ENCODE data around the gene DAB2IP.

DAB2IP gene

DNA sequence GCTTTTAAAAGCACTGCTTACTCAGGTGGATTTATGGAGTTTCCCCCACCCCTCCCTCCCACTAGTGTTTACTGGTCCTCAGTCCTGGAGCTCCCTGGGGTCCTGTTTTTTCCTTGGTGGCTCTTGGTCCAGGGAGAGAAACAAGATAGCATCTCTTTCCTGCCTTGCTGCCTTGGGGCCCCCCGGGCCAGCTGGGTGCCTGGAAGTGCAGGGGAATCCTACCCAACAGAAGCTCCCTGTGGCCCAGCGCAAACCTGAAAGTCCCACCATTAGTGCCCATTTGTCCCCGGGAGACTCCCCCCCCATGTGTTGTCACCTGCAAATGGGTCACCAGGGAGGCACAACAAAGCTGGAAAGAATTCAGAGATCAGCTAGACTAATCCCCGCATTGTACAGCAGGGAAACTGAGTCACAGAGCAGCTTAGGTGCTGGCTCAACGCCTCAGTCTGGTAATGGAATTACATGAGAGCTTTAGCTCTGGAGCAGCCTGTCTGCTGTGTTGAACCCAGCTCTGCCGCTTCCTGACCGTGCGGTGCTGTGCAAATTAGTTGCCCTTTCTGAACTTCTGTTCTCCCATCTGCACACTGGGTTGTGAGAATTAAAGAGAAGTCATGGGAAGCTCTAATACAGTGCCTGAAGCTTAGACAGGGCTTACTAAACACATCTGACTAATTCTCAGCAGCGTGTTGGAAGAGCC lies 38.2 kb downstream of the DAB2IP start:
- no peak for DNase-seq (ENCODE audit: low read depth)
- no peak overlapping the region for H3K4me3 ChIP-seq (ENCODE audit: low read length)

DNA sequence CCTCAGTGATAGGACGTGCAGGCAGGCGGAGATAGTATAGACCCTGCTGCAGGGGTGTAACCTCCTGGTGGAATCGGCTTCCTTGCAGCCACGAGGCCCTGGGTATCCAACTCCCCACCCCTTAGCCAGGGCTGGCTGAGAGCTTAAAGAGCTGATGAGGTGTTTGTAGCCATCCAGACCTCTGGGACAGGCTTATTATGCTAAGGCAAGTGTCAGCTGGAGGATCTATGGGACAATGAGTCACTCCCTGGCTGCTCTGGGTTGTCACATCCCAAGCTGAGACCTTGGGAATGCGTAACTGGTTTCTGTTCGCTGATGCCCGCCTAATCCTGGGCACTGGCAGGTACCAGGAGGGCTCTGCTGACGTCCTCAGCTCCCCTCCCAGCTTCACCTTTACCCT lies 38.9 kb downstream of the DAB2IP start:
- TF ChIP-seq, protein P1, sequence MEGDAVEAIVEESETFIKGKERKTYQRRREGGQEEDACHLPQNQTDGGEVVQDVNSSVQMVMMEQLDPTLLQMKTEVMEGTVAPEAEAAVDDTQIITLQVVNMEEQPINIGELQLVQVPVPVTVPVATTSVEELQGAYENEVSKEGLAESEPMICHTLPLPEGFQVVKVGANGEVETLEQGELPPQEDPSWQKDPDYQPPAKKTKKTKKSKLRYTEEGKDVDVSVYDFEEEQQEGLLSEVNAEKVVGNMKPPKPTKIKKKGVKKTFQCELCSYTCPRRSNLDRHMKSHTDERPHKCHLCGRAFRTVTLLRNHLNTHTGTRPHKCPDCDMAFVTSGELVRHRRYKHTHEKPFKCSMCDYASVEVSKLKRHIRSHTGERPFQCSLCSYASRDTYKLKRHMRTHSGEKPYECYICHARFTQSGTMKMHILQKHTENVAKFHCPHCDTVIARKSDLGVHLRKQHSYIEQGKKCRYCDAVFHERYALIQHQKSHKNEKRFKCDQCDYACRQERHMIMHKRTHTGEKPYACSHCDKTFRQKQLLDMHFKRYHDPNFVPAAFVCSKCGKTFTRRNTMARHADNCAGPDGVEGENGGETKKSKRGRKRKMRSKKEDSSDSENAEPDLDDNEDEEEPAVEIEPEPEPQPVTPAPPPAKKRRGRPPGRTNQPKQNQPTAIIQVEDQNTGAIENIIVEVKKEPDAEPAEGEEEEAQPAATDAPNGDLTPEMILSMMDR (conservative IDR thresholded peaks at IDR 0.05; ENCODE audit: low read length), result no peak
- no peak overlapping the region for H3K4me3 ChIP-seq (ENCODE audit: low read length)
- DNase-seq (ENCODE audit: low read depth), result peak; percentile 10

More for the DNA sequence above, 38.2 kb downstream of the DAB2IP start:
- TF ChIP-seq, protein P1 (conservative IDR thresholded peaks at IDR 0.05; ENCODE audit: low read length), result no peak

DNA sequence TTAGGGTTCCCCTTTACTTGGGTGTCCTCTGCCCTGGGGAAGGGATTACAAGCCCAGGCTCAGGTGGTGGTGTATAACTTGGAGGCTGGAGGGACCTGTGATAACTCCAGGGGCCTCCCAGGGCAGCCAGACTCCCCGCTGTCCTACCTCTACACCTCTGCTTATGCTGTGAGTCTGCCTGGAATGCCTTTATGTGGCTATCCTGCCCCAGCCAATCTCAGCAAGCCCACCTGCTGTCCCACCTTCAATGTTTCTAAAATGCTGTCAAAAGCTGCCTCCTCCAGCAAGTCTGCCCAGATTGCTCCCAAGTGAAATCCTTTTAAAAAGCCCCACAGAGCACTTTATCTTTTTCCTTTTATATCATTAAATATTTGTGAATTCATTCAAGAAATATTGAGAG lies 39.3 kb downstream of the DAB2IP start:
- no peak for DNase-seq (ENCODE audit: low read depth)
- H3K4me3 ChIP-seq (ENCODE audit: low read length), result no peak overlapping the region
- TF ChIP-seq, protein P1 (conservative IDR thresholded peaks at IDR 0.05; ENCODE audit: low read length), result no peak

DNA sequence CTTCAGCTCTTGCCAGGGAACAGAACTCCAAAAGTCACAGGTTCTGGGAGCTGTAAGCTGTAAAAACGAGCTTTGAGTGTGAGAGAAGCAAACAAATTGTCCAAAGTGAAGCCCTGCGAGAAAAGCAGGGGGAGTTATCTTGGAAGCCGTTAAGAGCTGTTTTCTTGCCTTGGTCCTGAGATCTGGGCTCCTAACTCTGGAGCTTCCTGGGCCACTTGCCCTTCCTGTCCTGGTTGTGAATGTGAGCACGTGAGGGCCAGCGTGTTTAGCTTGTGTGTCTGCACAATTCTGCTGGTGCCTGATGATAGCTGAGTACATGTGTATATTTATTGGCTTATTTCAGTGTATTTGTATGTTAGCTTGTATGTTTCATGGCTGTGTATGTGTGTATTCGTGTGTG lies 40.5 kb downstream of the DAB2IP start:
- DNase-seq (ENCODE audit: low read depth), result peak; percentile 16
- H3K4me3 ChIP-seq (ENCODE audit: low read length), result no peak overlapping the region
- TF ChIP-seq, protein P1 (conservative IDR thresholded peaks at IDR 0.05; ENCODE audit: low read length), result no peak

DNA sequence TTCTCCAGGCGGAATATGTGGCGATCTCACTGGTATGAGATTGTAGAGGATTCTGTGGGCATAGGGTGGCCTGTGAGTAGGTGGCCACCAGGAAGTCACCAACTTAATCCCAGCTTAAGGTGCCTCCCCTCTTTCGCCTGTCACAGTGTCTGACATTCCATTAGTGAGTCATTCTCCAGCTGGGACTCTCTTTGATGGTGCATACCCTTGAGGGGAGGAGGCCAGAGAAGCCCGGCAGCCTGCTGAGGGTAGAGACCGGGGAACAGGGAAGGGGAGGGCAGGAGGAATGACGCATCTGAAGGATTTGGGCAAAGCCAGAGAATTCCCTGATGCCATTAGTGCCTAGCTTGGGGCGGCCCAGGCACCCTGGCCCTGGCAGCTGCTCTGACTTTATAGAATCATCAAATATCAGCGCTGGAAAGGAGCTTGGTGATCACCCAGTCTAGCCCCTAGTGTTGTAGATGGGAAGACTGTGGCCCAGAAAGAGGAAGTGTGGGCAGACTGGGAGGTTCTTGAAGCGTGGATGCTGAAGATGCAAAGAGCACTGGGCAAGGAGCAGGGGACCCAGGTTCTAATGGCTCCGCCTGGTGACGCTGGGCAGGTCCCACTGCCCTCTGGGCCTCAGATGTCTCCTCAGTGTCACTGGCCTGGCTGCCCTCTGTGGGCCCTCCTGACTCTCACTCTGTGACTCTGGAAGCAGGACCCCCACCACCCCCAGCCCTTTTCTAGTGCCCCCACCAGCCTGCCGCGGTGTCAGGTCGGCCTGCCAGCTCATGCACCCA lies 41.4 kb downstream of the DAB2IP start:
- DNase-seq (ENCODE audit: low read depth), result peak; percentile 60
- TF ChIP-seq, protein P1 (conservative IDR thresholded peaks at IDR 0.05; ENCODE audit: low read length), result no peak
- H3K4me3 ChIP-seq (ENCODE audit: low read length), result no peak overlapping the region

DNA sequence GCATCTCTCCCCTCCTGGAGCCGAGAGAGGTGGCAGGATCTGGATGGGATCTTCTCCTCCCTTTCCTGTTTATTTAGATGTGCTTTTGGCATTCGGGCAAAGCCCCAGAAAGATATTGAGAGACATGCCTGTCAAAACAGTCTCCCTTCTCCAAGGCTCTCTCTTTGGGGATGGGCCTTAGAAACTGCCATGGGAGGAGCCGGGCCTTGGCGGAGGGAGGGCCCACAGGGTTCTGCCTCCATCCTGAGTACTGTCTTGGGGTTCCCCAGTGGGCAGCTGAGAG lies 41.9 kb downstream of the DAB2IP start:
- TF ChIP-seq, protein P1 (conservative IDR thresholded peaks at IDR 0.05; ENCODE audit: low read length), result no peak
- DNase-seq (ENCODE audit: low read depth), result no peak
- no peak overlapping the region for H3K4me3 ChIP-seq (ENCODE audit: low read length)

DNA sequence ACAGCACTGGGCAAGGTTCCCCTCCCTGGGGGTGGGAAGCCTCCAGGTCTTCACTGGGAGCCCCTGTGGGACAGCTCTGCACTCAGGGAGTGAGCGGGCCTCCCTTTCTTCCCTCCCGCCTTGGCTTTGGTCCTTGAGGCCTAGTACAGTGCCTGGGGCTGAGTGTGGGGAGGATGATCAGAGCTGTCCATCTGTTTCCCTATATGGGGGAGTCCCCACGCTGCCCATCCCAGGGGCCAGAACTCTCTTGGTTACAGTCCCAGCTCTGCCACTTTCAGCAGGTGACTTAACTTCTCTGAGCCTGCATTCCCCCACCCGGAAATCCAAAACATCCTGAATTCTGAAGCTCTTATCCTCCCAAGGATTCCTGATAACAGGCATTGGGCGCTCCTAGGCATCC lies 42.6 kb downstream of the DAB2IP start:
- no peak for DNase-seq (ENCODE audit: low read depth)
- TF ChIP-seq, protein P1 (conservative IDR thresholded peaks at IDR 0.05; ENCODE audit: low read length), result no peak
- no peak overlapping the region for H3K4me3 ChIP-seq (ENCODE audit: low read length)
